Small intestine (tissue), 7 donors: ENCODE results near the gene KIF25. TPM values are rescaled to one million over a fixed set of nuclear protein-coding genes. Genes with fewer than 3 reads are reported as not detected.

Source experiments
- DNase-seq, 2 donors: peaks; one replicate each; pipeline versions ENCODE4 v3.0.0 to v3.0.0-alpha.2; 2013
- FAIRE-seq: peaks from 2 replicates; lab custom pipeline; 2012; peaks lifted over from hg19 to GRCh38; lab: Jason Lieb, UNC
- H3K27ac ChIP-seq, 3 donors: one replicate each; pipeline ENCODE4 v1.5.1; 2013; ENCODE audit warnings: low read length in 2 of 3, mild to moderate bottlenecking in 2 of 3, control low read depth in 1 of 3, inconsistent platforms in 1 of 3, low read depth in 1 of 3, moderate library complexity in 1 of 3
- H3K27me3 ChIP-seq, 3 donors: one replicate each; pipeline ENCODE4 v1.6.1; 2013; ENCODE audit warnings: low read length in 3 of 3, inconsistent platforms in 1 of 3; ENCODE audit not compliant: control insufficient read depth in 3 of 3, insufficient read depth in 3 of 3
- H3K36me3 ChIP-seq, 3 donors: one replicate each; pipeline ENCODE4 v1.6.1; 2013; ENCODE audit warnings: low read length in 3 of 3, inconsistent platforms in 1 of 3, low read depth in 1 of 3, mild to moderate bottlenecking in 1 of 3, moderate library complexity in 1 of 3; ENCODE audit not compliant: control insufficient read depth in 3 of 3, insufficient read depth in 2 of 3
- H3K4me1 ChIP-seq, 3 donors: one replicate each; pipeline ENCODE4 v1.6.1; 2013; ENCODE audit warnings: low read length in 2 of 3, inconsistent platforms in 1 of 3, low read depth in 1 of 3, mild to moderate bottlenecking in 1 of 3, moderate library complexity in 1 of 3; ENCODE audit not compliant: control insufficient read depth in 3 of 3, insufficient read depth in 2 of 3
- H3K4me3 ChIP-seq, 3 donors: one replicate each; pipeline ENCODE4 v1.5.1; 2013; ENCODE audit warnings: low read length in 3 of 3, control low read depth in 1 of 3, inconsistent platforms in 1 of 3, low read depth in 1 of 3, mild to moderate bottlenecking in 1 of 3, moderate library complexity in 1 of 3
- H3K9me3 ChIP-seq, 2 donors: one replicate each; pipeline ENCODE4 v1.6.1; 2013; ENCODE audit warnings: low read depth in 1 of 2, low read length in 1 of 2; ENCODE audit not compliant: control insufficient read depth in 2 of 2, insufficient read depth in 1 of 2
- WGBS, 3 donors: extraction: QIAGEN DNeasy Blood & Tissue Kit; methylation state at CpG; one replicate each; pipeline ENCODE4 v1.1.7; 2013; 5-methylcytosine and 5-hydroxymethylcytosine counted together
- polyA plus RNA-seq, 4 donors: library from polyadenylated mRNA; stranded (reverse) in 3 of 4; unstranded in 1 of 4; fragments of 200-250 nt in 3 of 4; fragments of 120-200 nt in 1 of 4; gene quantifications; one replicate each; pipeline versions ENCODE4 v1.2.1 to v1.2.3, GENCODE V29; 2013
- donor health status: healthy with polysubstance abuse.
- donor health status: control.
- donor health status: control.
- donor health status: Bipolar disorder and iron deficiency.
- donor health status: healthy.

Gene KIF25
- polyA plus RNA-seq, 4 donors = 0.16 to 0.66 TPM; not detected in 2

GRCh38 chr6:168014428-168014827 is 17.0 kb downstream of the KIF25 start:
- Histone ChIP-seq H3K27ac (no peak overlapping the region), H3K36me3 (no peaks in the 10 kb centered on the region), H3K9me3 (peaks cover 0 to 23% of the 10 kb centered on the region in 2 donors), H3K4me3 (no peak overlapping the region), H3K27me3 (no peaks in the 10 kb centered on the region), H3K4me1 (peaks cover 0 to 3% (median 0%) of the 10 kb centered on the region in 3 donors)
- DNase-seq = no peak
- FAIRE-seq = no peak
- WGBS, 3 donors = 61 to 79% (median 77%) methylated on average over 6 of the region's 6 CpGs

- Histone ChIP-seq H3K9me3 (peaks cover 0 to 26% of the 10 kb centered on the region in 2 donors), H3K4me3 (no peak overlapping the region), H3K27me3 (no peaks in the 10 kb centered on the region), H3K27ac (no peak overlapping the region), H3K4me1 (peaks cover 0 to 3% (median 0%) of the 10 kb centered on the region in 3 donors), H3K36me3 (no peaks in the 10 kb centered on the region)
- no peak for FAIRE-seq
- 81 to 87% (median 85%) methylated on average over 4 of the region's 4 CpGs for WGBS, 3 donors
- DNase-seq = no peak
Observed at GRCh38 chr6:168015009-168015408, 17.5 kb downstream of the KIF25 start.

GRCh38 chr6:168015482-168016175 is 18.2 kb downstream of the KIF25 start:
- Histone ChIP-seq H3K4me3 (no peak overlapping the region), H3K27ac (no peak overlapping the region), H3K36me3 (no peaks in the 10 kb centered on the region), H3K27me3 (no peaks in the 10 kb centered on the region), H3K9me3 (peaks cover 0 to 26% of the 10 kb centered on the region in 2 donors), H3K4me1 (peaks cover 0 to 3% (median 0%) of the 10 kb centered on the region in 3 donors)
- DNase-seq (no peak), FAIRE-seq (no peak)
- 65 to 71% (median 69%) methylated on average over 14 of the region's 14 CpGs for WGBS, 3 donors

DNA sequence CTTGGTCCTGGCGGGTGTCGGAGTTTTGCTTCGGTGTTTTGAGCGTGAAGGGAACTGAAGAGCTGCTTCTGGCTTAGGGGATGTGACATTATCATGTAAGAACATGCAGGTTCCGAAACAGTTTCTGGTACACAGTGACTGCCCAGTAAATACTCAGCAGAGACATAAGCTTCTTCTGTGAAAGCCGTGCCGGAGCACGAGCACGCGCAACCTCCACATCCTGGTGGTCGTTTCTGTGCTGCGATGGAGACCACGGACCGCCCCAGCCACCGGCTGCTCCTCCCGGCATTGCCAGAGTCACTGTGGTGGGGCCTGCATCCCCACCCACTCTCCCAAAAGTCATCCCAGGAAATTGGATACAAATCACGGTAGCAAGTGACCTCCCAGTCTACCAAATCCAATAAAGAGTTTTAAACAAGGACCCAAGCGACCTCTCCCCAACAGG is 18.7 kb downstream of the KIF25 start:
- Histone ChIP-seq H3K36me3 (no peaks in the 10 kb centered on the region), H3K9me3 (peaks cover 0 to 26% of the 10 kb centered on the region in 2 donors), H3K27ac (peak overlapping the region in 2 of 3 donors; percentile 10 to 33), H3K27me3 (no peaks in the 10 kb centered on the region), H3K4me3 (no peak overlapping the region), H3K4me1 (peaks cover 0 to 3% (median 0%) of the 10 kb centered on the region in 3 donors)
- DNase-seq (no peak), FAIRE-seq (no peak)
- 83 to 93% (median 90%) methylated on average over 14 to 18 of the region's 18 CpGs for WGBS, 3 donors

GRCh38 chr6:168016721-168017525 is 19.5 kb downstream of the KIF25 start:
- H3K27me3 ChIP-seq = no peaks in the 10 kb centered on the region

GRCh38 chr6:168017629-168018028 is 20.2 kb downstream of the KIF25 start:
- WGBS, 3 donors = 56 to 65% (median 62%) methylated on average over 11 of the region's 11 CpGs
- H3K4me3 ChIP-seq = no peak overlapping the region
- FAIRE-seq = no peak

More at GRCh38 chr6:168016721-168017525, 19.5 kb downstream of the KIF25 start:
- WGBS, 3 donors = 73 to 88% (median 73%) methylated on average over 18 of the region's 18 CpGs
- FAIRE-seq (no peak), DNase-seq (no peak)
- H3K4me1 ChIP-seq = peaks cover 0 to 3% (median 0%) of the 10 kb centered on the region in 3 donors
- H3K4me3 ChIP-seq = no peak overlapping the region
- H3K27ac ChIP-seq = peak overlapping the region in 2 of 3 donors; percentile 25 to 57
- H3K36me3 ChIP-seq = no peaks in the 10 kb centered on the region
- peaks cover 0 to 22% of the 10 kb centered on the region in 2 donors for H3K9me3 ChIP-seq

GRCh38 chr6:168018664-168019063 is 21.2 kb downstream of the KIF25 start:
- peaks cover 0 to 3% (median 0%) of the 10 kb centered on the region in 3 donors for H3K4me1 ChIP-seq
- no peaks in the 10 kb centered on the region for H3K36me3 ChIP-seq
- FAIRE-seq = no peak
- H3K27ac ChIP-seq = peak overlapping the region in 1 of 3 donors; percentile 6
- H3K9me3 ChIP-seq = peaks cover 0 to 10% of the 10 kb centered on the region in 2 donors
- 84 to 89% (median 88%) methylated on average over 15 of the region's 15 CpGs for WGBS, 3 donors
- no peaks in the 10 kb centered on the region for H3K27me3 ChIP-seq
- no peak overlapping the region for H3K4me3 ChIP-seq
- DNase-seq = no peak

More at GRCh38 chr6:168017629-168018028, 20.2 kb downstream of the KIF25 start:
- H3K27ac ChIP-seq = peak overlapping the region in 1 of 3 donors; percentile 44
- no peak for DNase-seq
- no peaks in the 10 kb centered on the region for H3K27me3 ChIP-seq
- H3K4me1 ChIP-seq = peaks cover 0 to 3% (median 0%) of the 10 kb centered on the region in 3 donors
- H3K36me3 ChIP-seq = no peaks in the 10 kb centered on the region
- H3K9me3 ChIP-seq = peaks cover 0 to 18% of the 10 kb centered on the region in 2 donors

GRCh38 chr6:168020242-168020641 is 22.8 kb downstream of the KIF25 start:
- no peak for DNase-seq
- FAIRE-seq = no peak

More at GRCh38 chr6:168020242-168020641, 22.8 kb downstream of the KIF25 start:
- 84 to 90% (median 87%) methylated on average over 8 of the region's 8 CpGs for WGBS, 3 donors
- no peaks in the 10 kb centered on the region for H3K27me3 ChIP-seq
- H3K4me3 ChIP-seq = no peak overlapping the region
- H3K4me1 ChIP-seq = peaks cover 0 to 6% (median 0%) of the 10 kb centered on the region in 3 donors
- no peaks in the 10 kb centered on the region for H3K36me3 ChIP-seq
- H3K27ac ChIP-seq = no peak overlapping the region
- H3K9me3 ChIP-seq = peaks cover 0 to 10% of the 10 kb centered on the region in 2 donors
